HEK293 (cell line): ENCODE results near the gene ARID3A.

Source experiments
- GLI2 ChIP-seq: fragments of 450-650 bp; formaldehyde crosslinking; IDR thresholded peaks from 2 replicates; pipeline ENCODE4; 2017; ENCODE audit warnings: missing biosample characterization, missing genetic modification characterization, low read depth, borderline replicate concordance
- HOXA7 ChIP-seq: sonication (generic); formaldehyde crosslinking; IDR thresholded peaks from 2 replicates; pipeline ENCODE4 v1.8.1; 2022; ENCODE audit warnings: missing genetic modification reagents, borderline replicate concordance
- HOXC10 ChIP-seq: sonication (generic); formaldehyde crosslinking; IDR thresholded peaks from 2 replicates; pipeline ENCODE4 v1.8.1; 2023; ENCODE audit warnings: mild to moderate bottlenecking, missing genetic modification reagents
- OSR2 ChIP-seq: fragments of 450-650 bp; formaldehyde crosslinking; IDR thresholded peaks from 2 replicates; pipeline ENCODE4 v1.5.1; 2016; ENCODE audit warnings: missing biosample characterization, missing genetic modification characterization
- ZBTB48 ChIP-seq: fragments of 450-650 bp; formaldehyde crosslinking; IDR thresholded peaks from 2 replicates; pipeline ENCODE4 v1.5.1; 2016; ENCODE audit warnings: missing biosample characterization, missing genetic modification characterization
- ZNF16 ChIP-seq: fragments of 450-650 bp; formaldehyde crosslinking; IDR thresholded peaks from 2 replicates; pipeline ENCODE4 v1.5.1; 2016; ENCODE audit warnings: low read depth, missing biosample characterization, missing genetic modification characterization
- ZNF239 ChIP-seq: fragments of 450-650 bp; formaldehyde crosslinking; IDR thresholded peaks from 2 replicates; pipeline ENCODE4 v1.5.1; 2016; ENCODE audit warnings: missing biosample characterization, missing genetic modification characterization
- ZNF530 ChIP-seq: fragments of 450-650 bp; formaldehyde crosslinking; IDR thresholded peaks from 2 replicates; pipeline ENCODE4 v1.5.1; 2016; ENCODE audit warnings: low read depth, missing biosample characterization, missing genetic modification characterization
- ZNF548 ChIP-seq: fragments of 450-650 bp; formaldehyde crosslinking; IDR thresholded peaks from 2 replicates; pipeline ENCODE4 v1.5.1; 2016; ENCODE audit warnings: missing biosample characterization, missing genetic modification characterization
- ZNF660 ChIP-seq: fragments of 450-650 bp; IDR thresholded peaks from 2 replicates; pipeline ENCODE4 v1.5.1; 2018; ENCODE audit warnings: missing biosample characterization, mild to moderate bottlenecking, missing genetic modification characterization
- ZNF843 ChIP-seq: fragments of 450-650 bp; formaldehyde crosslinking; IDR thresholded peaks from 2 replicates; pipeline ENCODE4 v1.5.1; 2016; ENCODE audit warnings: missing biosample characterization, missing genetic modification characterization
- TF ChIP-seq, protein P1 (sequence below): fragments of 450-650 bp; formaldehyde crosslinking; IDR thresholded peaks from 2 replicates; pipeline ENCODE4 v1.5.1; 2016; ENCODE audit warnings: missing biosample characterization, missing genetic modification characterization, low read depth
- TF ChIP-seq, protein P2 (sequence below): fragments of 450-650 bp; formaldehyde crosslinking; IDR thresholded peaks from 2 replicates; pipeline ENCODE4 v1.5.1; 2017; ENCODE audit warnings: missing biosample characterization, missing genetic modification characterization
- TF ChIP-seq, protein P3 (sequence below): fragments of 450-650 bp; formaldehyde crosslinking; conservative IDR thresholded peaks from 2 replicates; pipeline ENCODE4 v1.5.1; 2016; ENCODE audit warnings: low read depth, missing biosample characterization, missing genetic modification characterization
- TF ChIP-seq, protein P4 (sequence below): fragments of 450-650 bp; formaldehyde crosslinking; IDR thresholded peaks from 2 replicates; pipeline ENCODE4 v1.5.1; 2016; ENCODE audit warnings: missing biosample characterization, missing genetic modification characterization
- TF ChIP-seq, protein P5 (sequence below): fragments of 450-650 bp; formaldehyde crosslinking; IDR thresholded peaks from 2 replicates; pipeline ENCODE4 v1.5.1; 2017; ENCODE audit warnings: missing biosample characterization, missing genetic modification characterization
- TF ChIP-seq, protein P6 (sequence below): fragments of 450-650 bp; formaldehyde crosslinking; IDR thresholded peaks from 2 replicates; pipeline ENCODE4 v1.5.1; 2016; ENCODE audit warnings: missing biosample characterization, missing genetic modification characterization
- TF ChIP-seq, protein P7 (sequence below): fragments of 450-650 bp; formaldehyde crosslinking; IDR thresholded peaks from 2 replicates; pipeline ENCODE4 v1.5.0; 2017; ENCODE audit warnings: missing biosample characterization, missing genetic modification characterization, borderline replicate concordance
- TF ChIP-seq, protein P8 (sequence below): fragments of 450-650 bp; formaldehyde crosslinking; IDR thresholded peaks from 2 replicates; pipeline ENCODE4; 2016; ENCODE audit warnings: missing biosample characterization, missing genetic modification characterization
- TF ChIP-seq, protein P9 (sequence below): sonication (generic); formaldehyde crosslinking; IDR thresholded peaks from 2 replicates; pipeline ENCODE4 v1.8.1; 2022; ENCODE audit warnings: mild to moderate bottlenecking, moderate library complexity, missing genetic modification reagents
- TF ChIP-seq, protein P10 (sequence below): fragments of 450-650 bp; formaldehyde crosslinking; IDR thresholded peaks from 2 replicates; pipeline ENCODE4 v1.5.1; 2016; ENCODE audit warnings: missing biosample characterization, missing genetic modification characterization

Gene ARID3A

DNA sequence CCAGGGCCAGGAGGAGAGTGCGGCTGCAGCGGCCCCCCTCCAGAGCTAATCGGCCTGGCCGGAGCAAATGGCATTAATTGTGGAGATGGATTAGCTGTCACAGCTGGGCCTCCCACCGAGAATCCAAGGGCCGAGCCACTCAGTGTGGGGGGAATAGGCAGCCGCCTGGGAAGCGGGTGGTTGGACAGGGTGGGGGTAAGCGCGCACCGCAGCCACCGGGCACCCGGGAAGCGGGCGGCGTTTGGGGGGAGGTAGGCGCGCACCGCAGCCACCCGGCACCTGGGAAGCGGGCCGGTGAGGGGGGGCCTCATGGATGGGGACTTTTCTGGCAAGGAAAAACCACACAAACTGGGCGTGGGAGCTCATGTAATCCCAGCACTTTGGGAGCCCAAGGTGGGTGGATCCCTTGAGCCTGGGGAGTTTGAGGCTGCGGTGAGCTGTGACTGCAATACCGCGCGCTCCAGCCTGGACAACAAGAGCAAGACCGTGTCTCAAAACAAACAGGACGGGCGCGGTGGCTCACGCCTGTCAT lies 22.5 kb upstream of the ARID3A start (continued):
- no peak for TF ChIP-seq ZBTB48
- TF ChIP-seq, protein P1, sequence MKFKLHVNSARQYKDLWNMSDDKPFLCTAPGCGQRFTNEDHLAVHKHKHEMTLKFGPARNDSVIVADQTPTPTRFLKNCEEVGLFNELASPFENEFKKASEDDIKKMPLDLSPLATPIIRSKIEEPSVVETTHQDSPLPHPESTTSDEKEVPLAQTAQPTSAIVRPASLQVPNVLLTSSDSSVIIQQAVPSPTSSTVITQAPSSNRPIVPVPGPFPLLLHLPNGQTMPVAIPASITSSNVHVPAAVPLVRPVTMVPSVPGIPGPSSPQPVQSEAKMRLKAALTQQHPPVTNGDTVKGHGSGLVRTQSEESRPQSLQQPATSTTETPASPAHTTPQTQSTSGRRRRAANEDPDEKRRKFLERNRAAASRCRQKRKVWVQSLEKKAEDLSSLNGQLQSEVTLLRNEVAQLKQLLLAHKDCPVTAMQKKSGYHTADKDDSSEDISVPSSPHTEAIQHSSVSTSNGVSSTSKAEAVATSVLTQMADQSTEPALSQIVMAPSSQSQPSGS (tag by site-specific recombination) = no peak
- TF ChIP-seq, protein P2, sequence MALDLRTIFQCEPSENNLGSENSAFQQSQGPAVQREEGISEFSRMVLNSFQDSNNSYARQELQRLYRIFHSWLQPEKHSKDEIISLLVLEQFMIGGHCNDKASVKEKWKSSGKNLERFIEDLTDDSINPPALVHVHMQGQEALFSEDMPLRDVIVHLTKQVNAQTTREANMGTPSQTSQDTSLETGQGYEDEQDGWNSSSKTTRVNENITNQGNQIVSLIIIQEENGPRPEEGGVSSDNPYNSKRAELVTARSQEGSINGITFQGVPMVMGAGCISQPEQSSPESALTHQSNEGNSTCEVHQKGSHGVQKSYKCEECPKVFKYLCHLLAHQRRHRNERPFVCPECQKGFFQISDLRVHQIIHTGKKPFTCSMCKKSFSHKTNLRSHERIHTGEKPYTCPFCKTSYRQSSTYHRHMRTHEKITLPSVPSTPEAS (tag by site-specific recombination) = no peak
- no peak for TF ChIP-seq HOXC10 (CRISPR knock-in tag)
- no peak for TF ChIP-seq GLI2 (tag by site-specific recombination)
- TF ChIP-seq, protein P3, sequence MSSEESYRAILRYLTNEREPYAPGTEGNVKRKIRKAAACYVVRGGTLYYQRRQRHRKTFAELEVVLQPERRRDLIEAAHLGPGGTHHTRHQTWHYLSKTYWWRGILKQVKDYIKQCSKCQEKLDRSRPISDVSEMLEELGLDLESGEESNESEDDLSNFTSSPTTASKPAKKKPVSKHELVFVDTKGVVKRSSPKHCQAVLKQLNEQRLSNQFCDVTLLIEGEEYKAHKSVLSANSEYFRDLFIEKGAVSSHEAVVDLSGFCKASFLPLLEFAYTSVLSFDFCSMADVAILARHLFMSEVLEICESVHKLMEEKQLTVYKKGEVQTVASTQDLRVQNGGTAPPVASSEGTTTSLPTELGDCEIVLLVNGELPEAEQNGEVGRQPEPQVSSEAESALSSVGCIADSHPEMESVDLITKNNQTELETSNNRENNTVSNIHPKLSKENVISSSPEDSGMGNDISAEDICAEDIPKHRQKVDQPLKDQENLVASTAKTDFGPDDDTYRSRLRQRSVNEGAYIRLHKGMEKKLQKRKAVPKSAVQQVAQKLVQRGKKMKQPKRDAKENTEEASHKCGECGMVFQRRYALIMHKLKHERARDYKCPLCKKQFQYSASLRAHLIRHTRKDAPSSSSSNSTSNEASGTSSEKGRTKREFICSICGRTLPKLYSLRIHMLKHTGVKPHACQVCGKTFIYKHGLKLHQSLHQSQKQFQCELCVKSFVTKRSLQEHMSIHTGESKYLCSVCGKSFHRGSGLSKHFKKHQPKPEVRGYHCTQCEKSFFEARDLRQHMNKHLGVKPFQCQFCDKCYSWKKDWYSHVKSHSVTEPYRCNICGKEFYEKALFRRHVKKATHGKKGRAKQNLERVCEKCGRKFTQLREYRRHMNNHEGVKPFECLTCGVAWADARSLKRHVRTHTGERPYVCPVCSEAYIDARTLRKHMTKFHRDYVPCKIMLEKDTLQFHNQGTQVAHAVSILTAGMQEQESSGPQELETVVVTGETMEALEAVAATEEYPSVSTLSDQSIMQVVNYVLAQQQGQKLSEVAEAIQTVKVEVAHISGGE (tag by site-specific recombination) = no peak
- TF ChIP-seq, protein P4, sequence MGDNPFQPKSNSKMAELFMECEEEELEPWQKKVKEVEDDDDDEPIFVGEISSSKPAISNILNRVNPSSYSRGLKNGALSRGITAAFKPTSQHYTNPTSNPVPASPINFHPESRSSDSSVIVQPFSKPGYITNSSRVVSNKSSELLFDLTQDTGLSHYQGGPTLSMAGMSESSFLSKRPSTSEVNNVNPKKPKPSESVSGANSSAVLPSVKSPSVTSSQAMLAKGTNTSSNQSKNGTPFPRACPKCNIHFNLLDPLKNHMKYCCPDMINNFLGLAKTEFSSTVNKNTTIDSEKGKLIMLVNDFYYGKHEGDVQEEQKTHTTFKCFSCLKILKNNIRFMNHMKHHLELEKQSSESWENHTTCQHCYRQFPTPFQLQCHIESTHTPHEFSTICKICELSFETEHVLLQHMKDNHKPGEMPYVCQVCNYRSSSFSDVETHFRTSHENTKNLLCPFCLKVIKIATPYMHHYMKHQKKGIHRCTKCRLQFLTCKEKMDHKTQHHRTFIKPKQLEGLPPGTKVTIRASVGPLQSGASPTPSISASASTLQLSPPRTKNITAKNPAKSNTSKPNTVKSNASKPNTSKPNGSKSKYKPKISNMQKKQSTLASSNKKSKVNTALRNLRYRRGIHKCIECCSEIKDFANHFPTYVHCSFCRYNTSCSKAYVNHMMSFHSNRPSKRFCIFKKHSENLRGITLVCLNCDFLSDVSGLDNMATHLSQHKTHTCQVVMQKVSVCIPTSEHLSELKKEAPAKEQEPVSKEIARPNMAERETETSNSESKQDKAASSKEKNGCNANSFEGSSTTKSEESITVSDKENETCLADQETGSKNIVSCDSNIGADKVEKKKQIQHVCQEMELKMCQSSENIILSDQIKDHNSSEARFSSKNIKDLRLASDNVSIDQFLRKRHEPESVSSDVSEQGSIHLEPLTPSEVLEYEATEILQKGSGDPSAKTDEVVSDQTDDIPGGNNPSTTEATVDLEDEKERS (tag by site-specific recombination) = no peak
- TF ChIP-seq, protein P5, sequence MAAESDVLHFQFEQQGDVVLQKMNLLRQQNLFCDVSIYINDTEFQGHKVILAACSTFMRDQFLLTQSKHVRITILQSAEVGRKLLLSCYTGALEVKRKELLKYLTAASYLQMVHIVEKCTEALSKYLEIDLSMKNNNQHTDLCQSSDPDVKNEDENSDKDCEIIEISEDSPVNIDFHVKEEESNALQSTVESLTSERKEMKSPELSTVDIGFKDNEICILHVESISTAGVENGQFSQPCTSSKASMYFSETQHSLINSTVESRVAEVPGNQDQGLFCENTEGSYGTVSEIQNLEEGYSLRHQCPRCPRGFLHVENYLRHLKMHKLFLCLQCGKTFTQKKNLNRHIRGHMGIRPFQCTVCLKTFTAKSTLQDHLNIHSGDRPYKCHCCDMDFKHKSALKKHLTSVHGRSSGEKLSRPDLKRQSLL (tag by site-specific recombination) = no peak
- no peak for TF ChIP-seq ZNF660 (tag by site-specific recombination)
- no peak for TF ChIP-seq ZNF548 (tag by site-specific recombination)
- TF ChIP-seq HOXA7 = no peak
- TF ChIP-seq ZNF239 (tag by site-specific recombination) = no peak
- TF ChIP-seq, protein P6, sequence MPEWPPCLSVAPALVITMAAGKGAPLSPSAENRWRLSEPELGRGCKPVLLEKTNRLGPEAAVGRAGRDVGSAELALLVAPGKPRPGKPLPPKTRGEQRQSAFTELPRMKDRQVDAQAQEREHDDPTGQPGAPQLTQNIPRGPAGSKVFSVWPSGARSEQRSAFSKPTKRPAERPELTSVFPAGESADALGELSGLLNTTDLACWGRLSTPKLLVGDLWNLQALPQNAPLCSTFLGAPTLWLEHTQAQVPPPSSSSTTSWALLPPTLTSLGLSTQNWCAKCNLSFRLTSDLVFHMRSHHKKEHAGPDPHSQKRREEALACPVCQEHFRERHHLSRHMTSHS (tag by site-specific recombination) = no peak
- TF ChIP-seq, protein P7, sequence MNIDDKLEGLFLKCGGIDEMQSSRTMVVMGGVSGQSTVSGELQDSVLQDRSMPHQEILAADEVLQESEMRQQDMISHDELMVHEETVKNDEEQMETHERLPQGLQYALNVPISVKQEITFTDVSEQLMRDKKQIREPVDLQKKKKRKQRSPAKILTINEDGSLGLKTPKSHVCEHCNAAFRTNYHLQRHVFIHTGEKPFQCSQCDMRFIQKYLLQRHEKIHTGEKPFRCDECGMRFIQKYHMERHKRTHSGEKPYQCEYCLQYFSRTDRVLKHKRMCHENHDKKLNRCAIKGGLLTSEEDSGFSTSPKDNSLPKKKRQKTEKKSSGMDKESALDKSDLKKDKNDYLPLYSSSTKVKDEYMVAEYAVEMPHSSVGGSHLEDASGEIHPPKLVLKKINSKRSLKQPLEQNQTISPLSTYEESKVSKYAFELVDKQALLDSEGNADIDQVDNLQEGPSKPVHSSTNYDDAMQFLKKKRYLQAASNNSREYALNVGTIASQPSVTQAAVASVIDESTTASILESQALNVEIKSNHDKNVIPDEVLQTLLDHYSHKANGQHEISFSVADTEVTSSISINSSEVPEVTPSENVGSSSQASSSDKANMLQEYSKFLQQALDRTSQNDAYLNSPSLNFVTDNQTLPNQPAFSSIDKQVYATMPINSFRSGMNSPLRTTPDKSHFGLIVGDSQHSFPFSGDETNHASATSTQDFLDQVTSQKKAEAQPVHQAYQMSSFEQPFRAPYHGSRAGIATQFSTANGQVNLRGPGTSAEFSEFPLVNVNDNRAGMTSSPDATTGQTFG (tag by site-specific recombination) = no peak
- no peak for TF ChIP-seq ZNF843 (tag by site-specific recombination)
- TF ChIP-seq ZNF530 (tag by site-specific recombination) = no peak
- TF ChIP-seq OSR2 (tag by site-specific recombination) = 0 out of 2 replicates have a peak, but pooled peaks have one; percentile 11
- TF ChIP-seq, protein P8, sequence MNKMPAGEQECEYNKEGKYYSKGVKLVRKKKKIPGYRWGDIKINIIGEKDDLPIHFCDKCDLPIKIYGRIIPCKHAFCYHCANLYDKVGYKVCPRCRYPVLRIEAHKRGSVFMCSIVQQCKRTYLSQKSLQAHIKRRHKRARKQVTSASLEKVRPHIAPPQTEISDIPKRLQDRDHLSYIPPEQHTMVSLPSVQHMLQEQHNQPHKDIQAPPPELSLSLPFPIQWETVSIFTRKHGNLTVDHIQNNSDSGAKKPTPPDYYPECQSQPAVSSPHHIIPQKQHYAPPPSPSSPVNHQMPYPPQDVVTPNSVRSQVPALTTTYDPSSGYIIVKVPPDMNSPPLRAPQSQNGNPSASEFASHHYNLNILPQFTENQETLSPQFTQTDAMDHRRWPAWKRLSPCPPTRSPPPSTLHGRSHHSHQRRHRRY = no peak
- TF ChIP-seq, protein P9, sequence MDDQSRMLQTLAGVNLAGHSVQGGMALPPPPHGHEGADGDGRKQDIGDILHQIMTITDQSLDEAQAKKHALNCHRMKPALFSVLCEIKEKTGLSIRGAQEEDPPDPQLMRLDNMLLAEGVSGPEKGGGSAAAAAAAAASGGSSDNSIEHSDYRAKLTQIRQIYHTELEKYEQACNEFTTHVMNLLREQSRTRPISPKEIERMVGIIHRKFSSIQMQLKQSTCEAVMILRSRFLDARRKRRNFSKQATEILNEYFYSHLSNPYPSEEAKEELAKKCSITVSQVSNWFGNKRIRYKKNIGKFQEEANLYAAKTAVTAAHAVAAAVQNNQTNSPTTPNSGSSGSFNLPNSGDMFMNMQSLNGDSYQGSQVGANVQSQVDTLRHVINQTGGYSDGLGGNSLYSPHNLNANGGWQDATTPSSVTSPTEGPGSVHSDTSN = no peak
- TF ChIP-seq, protein P10, sequence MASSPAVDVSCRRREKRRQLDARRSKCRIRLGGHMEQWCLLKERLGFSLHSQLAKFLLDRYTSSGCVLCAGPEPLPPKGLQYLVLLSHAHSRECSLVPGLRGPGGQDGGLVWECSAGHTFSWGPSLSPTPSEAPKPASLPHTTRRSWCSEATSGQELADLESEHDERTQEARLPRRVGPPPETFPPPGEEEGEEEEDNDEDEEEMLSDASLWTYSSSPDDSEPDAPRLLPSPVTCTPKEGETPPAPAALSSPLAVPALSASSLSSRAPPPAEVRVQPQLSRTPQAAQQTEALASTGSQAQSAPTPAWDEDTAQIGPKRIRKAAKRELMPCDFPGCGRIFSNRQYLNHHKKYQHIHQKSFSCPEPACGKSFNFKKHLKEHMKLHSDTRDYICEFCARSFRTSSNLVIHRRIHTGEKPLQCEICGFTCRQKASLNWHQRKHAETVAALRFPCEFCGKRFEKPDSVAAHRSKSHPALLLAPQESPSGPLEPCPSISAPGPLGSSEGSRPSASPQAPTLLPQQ = no peak
- no peak for TF ChIP-seq ZNF16
